Heart left ventricle (tissue), 16 donors: ENCODE measurements around the gene CFAP46. TPM values are rescaled to one million over a fixed set of nuclear protein-coding genes. Genes with fewer than 3 reads are reported as not detected.

Source experiments
- ATAC-seq, 4 donors: fragments of 200-7000 bp; cut with Tn5 transposase; one replicate each; pipeline ENCODE4 v1.9.1; 2020 to 2022; ENCODE audit warnings: moderate library complexity in 4 of 4, mild to moderate bottlenecking in 3 of 4, moderate number of reproducible peaks in 1 of 4
- DNase-seq, 5 donors: peaks; one replicate each; pipeline ENCODE4 v3.0.0-alpha.2; 2020
- H3K27ac ChIP-seq, 12 donors: fragments of 200-600 bp; sonication (generic) in 4 of 12; one replicate each; pipeline versions ENCODE4 v1.5.0 to v1.8.0; 2016 to 2022; ENCODE audit warnings: mild to moderate bottlenecking in 2 of 12
- H3K27me3 ChIP-seq, 9 donors: fragments of 200-600 bp; sonication (generic) in 2 of 9; one replicate each; pipeline versions ENCODE4 v1.5.1 to v1.8.0; 2016 to 2022; ENCODE audit warnings: mild to moderate bottlenecking in 3 of 9
- H3K36me3 ChIP-seq, 9 donors: fragments of 200-600 bp; sonication (generic) in 2 of 9; one replicate each; pipeline versions ENCODE4 v1.5.0 to v1.8.0; 2018 to 2022; ENCODE audit warnings: mild to moderate bottlenecking in 2 of 9
- H3K4me1 ChIP-seq, 12 donors: fragments of 200-600 bp; sonication (generic) in 4 of 12; one replicate each; pipeline versions ENCODE4 v1.5.0 to v1.8.0; 2016 to 2022; ENCODE audit warnings: mild to moderate bottlenecking in 3 of 12
- H3K4me3 ChIP-seq, 12 donors: fragments of 200-600 bp; sonication (generic) in 4 of 12; one replicate each; pipeline versions ENCODE4 v1.5.0 to v1.8.0; 2017 to 2022; ENCODE audit warnings: mild to moderate bottlenecking in 9 of 12, moderate library complexity in 4 of 12
- H3K9me3 ChIP-seq, 12 donors: fragments of 200-600 bp; sonication (generic) in 4 of 12; one replicate each; pipeline versions ENCODE4 v1.5.0 to v1.8.0; 2016 to 2022; ENCODE audit warnings: mild to moderate bottlenecking in 1 of 12
- POLR2A ChIP-seq, 2 donors: fragments of 450-650 bp; IDR thresholded peaks; one replicate each; pipeline ENCODE4 v1.6.1; 2017; ENCODE audit warnings: antibody characterized with exemption in 2 of 2, mild to moderate bottlenecking in 2 of 2, moderate library complexity in 2 of 2
- WGBS, 4 donors: extraction: QIAGEN DNeasy Blood & Tissue Kit in 2 of 4; methylation state at CpG; one replicate each; pipeline versions ENCODE4 v1.1.5 to v1.1.7; 2013 to 2018; 5-methylcytosine and 5-hydroxymethylcytosine counted together
- intact Hi-C, 10 donors: fragments of 100-400 bp; cut with DNase I; formaldehyde crosslinking; loops; one replicate each; pipeline versions ENCODE4 v1.11.1 to v1.14.2; 2022
- polyA plus RNA-seq, 2 donors: library from polyadenylated mRNA; stranded (reverse); fragments of 200-250 nt; gene quantifications; one replicate each; pipeline ENCODE4 v1.2.3, GENCODE V29; 2013
- total RNA-seq, 9 donors: library from RNA; depleted of rRNA in 2 of 9; stranded (reverse); fragments of >200 nt in 2 of 9; fragmentation: NEBNext Ultra II Directional in 3 of 9; extraction: Animal tissue kit (Norgen Biotek cat#: 25700) in 3 of 9; gene quantifications; one replicate each; pipeline versions ENCODE4 v1.1.0 to v1.2.4, GENCODE V29; 2016 to 2023
- TF ChIP-seq, protein P1 (sequence below), 12 donors: fragments of 200-600 bp; sonication (generic) in 4 of 12; IDR thresholded peaks; one replicate each; pipeline versions ENCODE4 v1.5.0 to v1.8.0; 2018 to 2022; ENCODE audit warnings: antibody characterized with exemption in 12 of 12, mild to moderate bottlenecking in 5 of 12
- donor health status: ischemic (EF 13 %, LVEDD 7.1; RV severe dilation, severe dysfunction).
- donor health status: healthy with polysubstance abuse.
- donor health status: DM: no; HTN: yes; CAD: no.
- donor health status: DM: no; HTN: no; CAD: no.
- donor health status: ischemic (EF 25% LVEDD 6.9; RV normal size, moderate dysfunction).
- donor health status: ischemic (EF 25% LVEDD 5.7; RV mildly dilated, moderate dysfunction).
- donor health status: healthy.
- donor health status: DM: yes; HTN: yes; CAD: no.
- donor health status: ischemic (EF 35%, LVEDD 5.7; RV mildly dilated, moderate dysfunction).
- donor health status: nonischemic (EF 11% LVEDD 7.7; RV severe dilation, severe dysfunction).
- donor health status: DM: yes; HTN: yes; CAD: no.
- donor health status: PGD.
- donor health status: ischemic (EF 29% LVEDD 5.4; RV normal size, mild dysfunction).
- donor health status: nonischemic (EF 23%, LVEDD 6.1; RV moderate dilation, normal function).

Gene CFAP46
- total and polyA plus RNA-seq, 11 donors: 0.61 to 1.8 (median 0.95) TPM

- H3K4me3 ChIP-seq: no peak overlapping the region
- peaks cover 9 to 20% (median 13%) of the 10 kb centered on the region in 9 donors for H3K27me3 ChIP-seq
- intact Hi-C loops: no loop called here
- no peaks in the 10 kb centered on the region for H3K9me3 ChIP-seq
- WGBS, 4 donors: 95 to 97% (median 96%) methylated on average over 37 to 41 of the region's 41 CpGs
- peaks cover 0 to 8% (median 0%) of the 10 kb centered on the region in 12 donors for H3K4me1 ChIP-seq
- TF ChIP-seq, protein P1, sequence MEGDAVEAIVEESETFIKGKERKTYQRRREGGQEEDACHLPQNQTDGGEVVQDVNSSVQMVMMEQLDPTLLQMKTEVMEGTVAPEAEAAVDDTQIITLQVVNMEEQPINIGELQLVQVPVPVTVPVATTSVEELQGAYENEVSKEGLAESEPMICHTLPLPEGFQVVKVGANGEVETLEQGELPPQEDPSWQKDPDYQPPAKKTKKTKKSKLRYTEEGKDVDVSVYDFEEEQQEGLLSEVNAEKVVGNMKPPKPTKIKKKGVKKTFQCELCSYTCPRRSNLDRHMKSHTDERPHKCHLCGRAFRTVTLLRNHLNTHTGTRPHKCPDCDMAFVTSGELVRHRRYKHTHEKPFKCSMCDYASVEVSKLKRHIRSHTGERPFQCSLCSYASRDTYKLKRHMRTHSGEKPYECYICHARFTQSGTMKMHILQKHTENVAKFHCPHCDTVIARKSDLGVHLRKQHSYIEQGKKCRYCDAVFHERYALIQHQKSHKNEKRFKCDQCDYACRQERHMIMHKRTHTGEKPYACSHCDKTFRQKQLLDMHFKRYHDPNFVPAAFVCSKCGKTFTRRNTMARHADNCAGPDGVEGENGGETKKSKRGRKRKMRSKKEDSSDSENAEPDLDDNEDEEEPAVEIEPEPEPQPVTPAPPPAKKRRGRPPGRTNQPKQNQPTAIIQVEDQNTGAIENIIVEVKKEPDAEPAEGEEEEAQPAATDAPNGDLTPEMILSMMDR (IDR thresholded peaks at IDR 0.05): no peak
- TF ChIP-seq POLR2A (IDR thresholded peaks at IDR 0.05): no peak
- peaks cover 0 to 64% (median 48%) of the 10 kb centered on the region in 9 donors for H3K36me3 ChIP-seq
- no peak overlapping the region for H3K27ac ChIP-seq
- DNase-seq: no peak
- ATAC-seq: no peak
Observed at GRCh38 chr10:132779549-132780294, 162.6 kb downstream of the CFAP46 start.

GRCh38 chr10:132777441-132777840 lies 164.9 kb downstream of the CFAP46 start:
- Histone ChIP-seq H3K27me3 (no peaks in the 10 kb centered on the region), H3K9me3 (no peaks in the 10 kb centered on the region), H3K4me1 (no peaks in the 10 kb centered on the region), H3K4me3 (no peak overlapping the region), H3K36me3 (peaks cover 0 to 67% (median 46%) of the 10 kb centered on the region in 9 donors), H3K27ac (no peak overlapping the region)
- DNase-seq: no peak
- intact Hi-C loops: no loop called here
- no peak for ATAC-seq
- WGBS, 4 donors: 94 to 100% (median 97%) methylated on average over 12 to 14 of the region's 14 CpGs
- TF ChIP-seq, protein P1 (IDR thresholded peaks at IDR 0.05): no peak

- Histone ChIP-seq H3K4me3 (no peak overlapping the region), H3K27ac (no peak overlapping the region), H3K9me3 (no peaks in the 10 kb centered on the region), H3K36me3 (peaks cover 0 to 61% (median 40%) of the 10 kb centered on the region in 9 donors), H3K27me3 (no peaks in the 10 kb centered on the region), H3K4me1 (no peaks in the 10 kb centered on the region)
- intact Hi-C loops: no loop called here
- TF ChIP-seq, protein P1 (IDR thresholded peaks at IDR 0.05): no peak
- TF ChIP-seq POLR2A (IDR thresholded peaks at IDR 0.05): no peak
- peak in 1 of 4 donors; percentile 13 for ATAC-seq
- 88 to 95% (median 93%) methylated on average over 16 to 18 of the region's 18 CpGs for WGBS, 4 donors
- no peak for DNase-seq
Observed at GRCh38 chr10:132776821-132777220, 165.5 kb downstream of the CFAP46 start.

DNA sequence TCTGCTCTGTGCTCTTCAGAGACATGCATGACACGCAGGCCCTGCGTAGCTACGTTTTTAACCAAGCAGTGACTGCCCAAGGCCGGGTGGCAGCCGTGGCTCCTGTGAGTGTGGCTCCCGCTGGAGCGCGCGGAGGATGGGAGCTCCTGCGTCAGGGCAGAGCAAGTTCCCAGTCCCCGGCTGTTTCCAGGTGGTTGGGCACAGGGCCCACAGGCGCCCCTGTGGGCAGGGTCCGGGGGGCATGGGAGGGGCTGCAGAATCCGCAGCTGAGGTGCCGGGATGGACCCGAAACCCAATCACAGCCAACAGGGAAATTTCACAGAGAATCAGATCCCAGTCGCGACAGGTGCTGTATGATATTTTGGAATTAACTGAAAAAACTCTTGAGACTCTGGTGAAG lies 166.2 kb downstream of the CFAP46 start:
- H3K4me1 ChIP-seq: no peaks in the 10 kb centered on the region
- no peaks in the 10 kb centered on the region for H3K9me3 ChIP-seq
- intact Hi-C loops: no loop called here
- TF ChIP-seq, protein P1 (IDR thresholded peaks at IDR 0.05): no peak
- no peak for TF ChIP-seq POLR2A (IDR thresholded peaks at IDR 0.05)
- H3K27me3 ChIP-seq: no peaks in the 10 kb centered on the region
- 95 to 99% (median 96%) methylated on average over 12 to 18 of the region's 18 CpGs for WGBS, 4 donors
- no peak for DNase-seq
- ATAC-seq: no peak
- H3K4me3 ChIP-seq: no peak overlapping the region
- H3K27ac ChIP-seq: no peak overlapping the region
- H3K36me3 ChIP-seq: peaks cover 0 to 54% (median 35%) of the 10 kb centered on the region in 9 donors
